ENCODE results near the gene AIFM3. TPM values are rescaled to one million over a fixed set of nuclear protein-coding genes. Genes with fewer than 3 reads are reported as not detected.

AIFM3 gene
- total and polyA plus RNA-seq, 2 of the 4 experiments (the other 2 are of a cell fraction), result 0.09 to 0.18 TPM

- in situ Hi-C loops (cut with MboI; ENCODE audit: low sequenced_read_pairs), result no loop called here
- Histone ChIP-seq H4K5ac (ENCODE audit: low read depth, low read length) (no peak overlapping the region), H3K79me1 (ENCODE audit: low read depth in 1 of 2, low read length in 2 of 2) (0 out of 4 replicates have a peak, but pooled peaks cover 0 to 7% of the 10 kb centered on the region in 2 experiments), H2AK9ac (replicated peaks; ENCODE audit: low read depth, low read length, poor library complexity) (no peak overlapping the region), H2BK20ac (ENCODE audit: low read depth, low read length) (no peak overlapping the region), H2AFZ (replicated peaks; ENCODE audit: low read length, poor library complexity) (no peak overlapping the region), H2AK5ac (ENCODE audit: low read depth, low read length) (no peak overlapping the region), H3K56ac (ENCODE audit: extremely low read depth, insufficient read depth, low read length) (no peak overlapping the region), H3K4me1 (ENCODE audit: control insufficient read depth, insufficient read depth, low read length) (no peaks in the 10 kb centered on the region), H3K9me3 (ENCODE audit: control insufficient read depth, insufficient read depth, low read length) (no peaks in the 10 kb centered on the region), H3K18ac (ENCODE audit: low read depth, low read length) (no peak overlapping the region), H3K9me1 (ENCODE audit: insufficient read depth, low read length) (no peaks in the 10 kb centered on the region), H3K14ac (replicated peaks; ENCODE audit: low read depth, low read length) (no peak overlapping the region), H4K8ac (ENCODE audit: low read depth in 2 of 2, low read length in 2 of 2) (no peak overlapping the region), H4K20me1 (ENCODE audit: insufficient read depth, low read length) (no peaks in the 10 kb centered on the region), H4K91ac (ENCODE audit: insufficient read depth, low read depth, low read length) (no peak overlapping the region), H3K4me3 (ENCODE audit: insufficient read depth, low read depth, low read length) (no peak overlapping the region), H2BK120ac (ENCODE audit: low read depth, low read length) (no peak overlapping the region), H3K4ac (ENCODE audit: low read depth, low read length) (no peak overlapping the region), H3K23ac (ENCODE audit: low read depth, low read length) (no peak overlapping the region), H2BK15ac (ENCODE audit: low read depth, low read length) (no peak overlapping the region), H3K36me3 (ENCODE audit: control insufficient read depth, insufficient read depth, low read length) (peaks cover 64% of the 10 kb centered on the region), H2BK5ac (ENCODE audit: low read depth, low read length, poor library complexity, severe bottlenecking) (no peak overlapping the region), H3K4me2 (ENCODE audit: low read depth, low read length) (no peak overlapping the region), H3K27ac (ENCODE audit: insufficient read depth, low read length) (no peak overlapping the region), H3K9ac (ENCODE audit: low read depth, low read length) (no peak overlapping the region), H3K27me3 (ENCODE audit: control insufficient read depth, insufficient read depth, low read length) (no peaks in the 10 kb centered on the region)
- TF ChIP-seq CHD1 (IDR thresholded peaks at IDR 0.05; ENCODE audit: low read depth, low read length) (no peak), RFX5 (IDR thresholded peaks at IDR 0.05; ENCODE audit: low read depth, low read length) (no peak), CEBPB (IDR thresholded peaks at IDR 0.05; ENCODE audit: low read depth, low read length) (no peak)
- DNase-seq, result no peak
- ChIA-PET CTCF (no interaction called here), POLR2A (ENCODE audit: unreplicated experiment) (no interaction called here)
- WGBS, 2 experiments (ENCODE audit: extremely low coverage in 2 of 2, insufficient read length in 1 of 2), result 60% methylated on average over 2 of the region's 7 CpGs; no CpG with 5 or more reads in 1 of the 2 experiments
- dilution Hi-C loops (cut with HindIII; ENCODE audit: low sequenced_read_pairs, unreplicated experiment), result no loop called here
- no peak for ATAC-seq (ENCODE audit: low read depth)
- intact Hi-C loops (cut with micrococcal nuclease), result no loop called here
- no TSS peak for BruUV-seq (replicated peaks)
Observed at GRCh38 chr22:20992056-20992442, 25.0 kb downstream of the AIFM3 start.

All from IMR-90 (cell line).